ENCODE data around the gene MRAS.
A peak's percentile ranks its signal among the peaks of the same experiment; 100 is the strongest.
"Not testable (repeated sequence)": the region's sequence is repeated elsewhere in the genome, so short reads cannot be mapped to it uniquely, and the experiment has no call there.

The MRAS gene

DNA sequence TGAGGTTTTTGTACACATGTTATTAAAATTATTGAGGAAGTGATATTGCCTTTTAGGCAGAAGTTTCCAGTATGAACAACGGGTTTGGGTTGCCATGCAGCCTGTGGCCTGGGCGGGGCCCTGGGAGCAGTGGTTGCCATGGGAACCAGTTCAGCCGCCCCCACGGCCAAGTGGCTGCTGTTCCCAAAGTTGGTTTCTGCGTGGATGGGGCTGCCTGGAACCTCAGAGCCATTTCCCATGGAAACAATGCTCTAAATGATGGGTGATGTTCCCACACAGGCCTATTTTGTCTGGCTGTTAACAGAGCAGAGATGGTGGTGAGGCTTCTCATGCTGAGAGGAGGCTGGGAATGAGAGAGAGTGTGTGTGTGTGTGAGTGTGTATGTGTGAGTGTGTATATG is 19.5 kb downstream of the MRAS start:
- FAIRE-seq: no peak

GRCh38 chr3:138369151-138369900 is 20.9 kb downstream of the MRAS start:
- no peak for FAIRE-seq

DNA sequence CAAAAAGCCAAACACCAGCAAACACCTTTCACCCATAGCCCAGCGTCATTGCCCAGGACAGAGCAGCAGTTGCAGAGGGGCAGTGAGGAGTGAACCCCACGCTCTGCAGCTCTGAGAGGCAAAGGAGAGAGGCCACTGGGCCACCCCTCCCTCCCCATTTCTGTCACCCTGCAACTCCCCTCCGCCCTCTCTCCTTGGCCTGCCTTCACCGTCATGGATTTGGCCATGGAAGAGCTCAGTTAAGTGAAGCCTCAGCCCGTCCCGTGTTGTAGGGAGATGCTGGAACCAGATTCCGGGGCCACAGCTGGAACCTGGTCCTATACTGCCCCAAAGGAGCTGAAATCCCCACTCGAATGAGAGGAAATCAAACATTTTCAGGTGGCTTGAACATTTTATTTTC is 21.9 kb downstream of the MRAS start:
- no peak for FAIRE-seq

- no peak for FAIRE-seq
Measured at GRCh38 chr3:138371070-138371965, 22.9 kb downstream of the MRAS start.

- no peak for FAIRE-seq
Measured at GRCh38 chr3:138373087-138373735, 24.8 kb downstream of the MRAS start.

DNA sequence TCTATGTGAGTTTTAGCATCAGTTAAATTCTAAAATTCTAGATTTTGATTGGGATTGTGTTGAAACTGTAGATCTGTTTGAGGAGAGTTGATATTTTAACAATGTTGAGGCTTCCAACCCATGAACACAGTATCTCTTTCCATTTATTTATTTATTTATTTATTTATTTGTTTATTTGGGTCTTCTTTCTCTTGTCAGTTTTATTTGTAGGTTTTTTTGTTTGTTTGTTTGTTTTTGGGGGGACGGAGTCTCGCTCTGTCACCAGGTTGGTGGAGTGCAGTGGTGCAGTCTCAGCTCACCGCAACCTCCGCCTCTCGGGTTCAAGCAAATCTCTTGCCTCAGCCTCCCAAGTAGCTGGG is 25.3 kb downstream of the MRAS start:
- no peak for FAIRE-seq

DNA sequence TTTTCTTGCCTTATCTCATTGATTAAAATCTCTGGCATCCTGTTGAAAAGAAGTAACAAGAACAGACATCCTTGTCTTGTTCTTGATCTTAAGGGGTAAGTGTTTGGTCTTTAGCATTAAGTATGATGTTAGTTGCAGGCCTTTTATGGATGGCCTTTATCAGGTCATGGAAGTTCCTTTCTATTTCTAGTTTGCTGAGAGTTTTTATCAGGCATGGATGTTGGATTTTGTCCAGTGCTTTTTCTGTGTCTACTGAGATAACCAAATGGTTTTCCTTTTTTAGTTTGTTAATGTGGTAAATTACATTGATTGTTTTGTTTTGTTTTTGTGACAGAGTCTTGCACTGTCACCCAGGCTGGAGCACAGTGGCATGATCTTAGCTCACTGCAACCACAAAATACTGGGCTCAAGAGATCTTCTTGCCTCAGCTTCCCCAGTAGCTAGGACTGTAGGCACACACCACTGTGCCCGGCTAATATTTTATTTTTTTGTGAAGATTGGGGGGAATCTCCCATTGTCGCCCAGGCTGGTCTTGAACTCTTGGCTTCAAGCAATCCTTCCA is 26.3 kb downstream of the MRAS start:
- no peak for FAIRE-seq

DNA sequence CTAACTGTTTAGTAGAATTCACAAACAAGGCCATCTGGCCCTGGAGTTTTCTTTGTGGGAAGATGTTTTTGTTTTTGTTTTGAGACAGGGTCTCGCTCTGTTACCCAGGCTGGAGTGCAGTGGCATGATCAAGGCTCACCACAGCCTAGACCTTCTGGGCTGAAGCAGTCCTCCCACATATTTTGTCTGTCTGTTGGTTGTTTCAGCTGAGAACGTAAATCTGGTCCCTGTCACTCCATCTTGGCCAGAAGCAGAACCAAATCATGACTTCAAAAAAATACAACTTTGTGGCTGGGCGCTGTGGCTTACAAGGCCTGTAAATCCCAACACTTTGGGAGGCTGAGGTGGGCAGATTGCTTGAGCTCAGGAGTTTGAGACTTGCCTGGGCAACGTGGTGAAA is 27.1 kb downstream of the MRAS start:
- FAIRE-seq: peak; percentile 88

GRCh38 chr3:138376663-138377062 is 28.3 kb downstream of the MRAS start:
- FAIRE-seq: no peak

DNA sequence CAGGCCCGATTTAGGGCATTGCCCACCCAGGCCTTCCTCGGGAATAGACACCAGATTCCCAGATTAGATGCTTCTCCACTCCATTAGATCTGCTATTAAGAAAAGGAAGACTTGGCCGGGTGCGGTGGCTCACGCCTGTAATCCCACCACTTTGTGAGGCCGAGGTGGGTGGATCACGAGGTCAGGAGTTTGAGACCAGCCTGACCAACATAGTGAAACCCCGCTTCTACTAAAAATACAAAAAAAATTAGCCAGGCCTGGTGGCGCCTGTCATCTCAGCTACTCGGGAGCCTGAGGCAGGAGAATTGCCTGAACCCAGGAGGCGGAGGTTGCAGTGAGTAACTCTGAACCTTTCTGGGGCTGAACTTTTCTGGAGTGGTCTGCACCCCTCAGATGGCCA is 28.8 kb downstream of the MRAS start:
- FAIRE-seq: not testable (repeated sequence)

- no peak for FAIRE-seq
Measured at GRCh38 chr3:138377804-138378203, 29.4 kb downstream of the MRAS start.

- FAIRE-seq: no peak
Measured at GRCh38 chr3:138378331-138378730, 30.0 kb downstream of the MRAS start.

GRCh38 chr3:138378990-138379389 is 30.6 kb downstream of the MRAS start:
- FAIRE-seq: no peak

DNA sequence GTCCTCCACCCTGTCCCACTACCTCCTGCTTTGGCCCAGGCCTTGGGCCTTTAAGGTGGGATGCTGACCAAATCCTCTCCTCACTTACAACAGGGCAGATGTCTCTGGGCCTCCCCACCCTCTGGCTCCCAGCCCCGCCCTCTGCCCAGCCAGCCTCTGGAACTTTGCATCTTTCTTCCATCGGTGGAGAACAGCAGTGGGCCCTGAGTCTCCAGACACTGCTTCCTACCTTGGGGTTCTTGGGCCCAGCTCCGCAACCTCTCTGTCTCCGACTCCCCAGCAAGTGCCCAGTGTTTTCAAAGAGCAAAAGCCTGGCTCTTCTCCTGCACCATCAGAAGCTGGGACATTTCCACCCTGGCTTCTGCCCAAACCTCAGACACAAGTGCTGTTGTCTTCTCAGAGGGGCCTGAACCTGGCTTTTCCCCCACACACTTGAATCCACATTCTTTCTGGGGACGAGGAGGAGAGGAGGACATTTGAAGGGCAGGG is 33.1 kb downstream of the MRAS start:
- no peak for FAIRE-seq

GRCh38 chr3:138381950-138382715 is 33.8 kb downstream of the MRAS start:
- FAIRE-seq: no peak

DNA sequence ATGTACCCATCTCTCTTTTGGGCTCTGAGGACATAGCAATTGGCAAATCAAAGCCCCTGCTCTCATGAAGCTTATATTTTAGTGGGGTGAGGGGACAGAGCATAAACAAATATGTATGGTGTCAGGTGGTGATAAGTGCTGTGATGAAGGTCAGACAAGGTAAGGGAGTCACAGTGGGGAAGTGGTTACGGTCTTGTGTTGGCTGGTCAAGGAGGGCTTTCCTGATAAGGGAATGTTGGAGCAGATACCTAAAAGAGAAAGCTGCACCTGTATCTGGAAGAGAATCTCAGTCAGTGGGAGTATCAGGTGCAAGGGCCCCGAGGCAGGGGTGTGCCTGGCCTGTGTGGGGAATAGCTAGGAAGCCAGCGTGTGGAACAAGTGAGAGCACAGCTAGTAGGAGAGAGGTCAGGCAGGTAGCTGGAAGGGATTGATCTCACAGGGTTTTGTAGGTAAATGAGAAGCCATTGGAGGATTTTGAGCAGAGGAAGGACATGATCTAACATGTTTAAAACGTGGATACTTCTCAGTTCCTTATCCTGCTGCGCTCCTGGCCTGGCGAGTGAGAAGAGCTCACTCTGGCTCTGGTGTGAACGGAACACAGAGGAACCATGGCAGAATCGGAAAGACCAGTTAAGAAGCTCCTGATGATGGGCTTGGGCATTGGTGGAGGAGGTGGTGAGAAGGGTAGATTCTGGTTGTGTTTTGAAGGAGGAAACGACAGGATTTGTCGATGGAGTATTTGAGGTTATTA is 35.5 kb downstream of the MRAS start:
- FAIRE-seq: no peak

GRCh38 chr3:138384531-138384930 is 36.2 kb downstream of the MRAS start:
- FAIRE-seq: no peak

DNA sequence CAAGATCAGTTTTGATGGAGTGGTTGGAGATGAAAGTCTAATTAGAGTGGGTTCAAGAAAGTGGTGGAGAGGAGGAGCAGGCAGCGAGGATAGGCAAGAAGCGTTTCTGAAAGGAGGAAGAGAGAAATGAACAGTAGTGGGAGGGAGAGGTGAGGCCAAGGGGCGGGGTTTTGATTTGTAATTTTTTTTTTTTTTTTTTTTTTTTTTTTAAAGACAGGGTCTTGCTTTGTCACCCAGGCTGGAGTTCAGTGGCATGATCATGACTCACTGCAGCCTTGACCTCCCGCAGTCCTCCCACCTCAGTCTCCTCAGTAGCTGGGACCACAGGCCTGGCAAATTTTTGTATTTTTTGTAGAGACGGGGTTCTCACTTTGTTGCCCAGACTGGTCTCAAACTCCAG is 36.6 kb downstream of the MRAS start:
- no peak for FAIRE-seq

DNA sequence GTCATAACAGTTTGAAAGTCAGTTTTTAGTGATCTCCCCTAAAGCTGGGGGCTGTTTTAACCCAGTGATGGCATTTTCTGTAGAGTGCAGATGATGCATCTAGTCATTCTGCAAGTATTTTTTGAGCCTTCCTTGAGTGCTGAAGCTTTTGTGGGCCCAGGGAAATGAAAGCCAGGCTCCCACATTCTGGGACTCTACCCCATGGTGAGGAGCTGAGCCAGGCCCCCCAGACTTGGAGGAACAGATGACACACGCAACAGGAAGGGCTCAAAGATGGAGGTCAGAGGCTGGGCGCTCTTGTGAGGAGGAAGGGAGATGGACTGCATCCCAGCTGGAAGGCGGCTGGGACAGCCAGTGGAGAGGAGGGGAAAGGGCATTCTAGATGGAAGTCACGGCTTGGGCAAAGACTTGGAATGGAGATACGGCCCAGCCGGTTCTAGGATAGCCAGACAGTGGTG is 40.8 kb downstream of the MRAS start:
- FAIRE-seq: no peak

DNA sequence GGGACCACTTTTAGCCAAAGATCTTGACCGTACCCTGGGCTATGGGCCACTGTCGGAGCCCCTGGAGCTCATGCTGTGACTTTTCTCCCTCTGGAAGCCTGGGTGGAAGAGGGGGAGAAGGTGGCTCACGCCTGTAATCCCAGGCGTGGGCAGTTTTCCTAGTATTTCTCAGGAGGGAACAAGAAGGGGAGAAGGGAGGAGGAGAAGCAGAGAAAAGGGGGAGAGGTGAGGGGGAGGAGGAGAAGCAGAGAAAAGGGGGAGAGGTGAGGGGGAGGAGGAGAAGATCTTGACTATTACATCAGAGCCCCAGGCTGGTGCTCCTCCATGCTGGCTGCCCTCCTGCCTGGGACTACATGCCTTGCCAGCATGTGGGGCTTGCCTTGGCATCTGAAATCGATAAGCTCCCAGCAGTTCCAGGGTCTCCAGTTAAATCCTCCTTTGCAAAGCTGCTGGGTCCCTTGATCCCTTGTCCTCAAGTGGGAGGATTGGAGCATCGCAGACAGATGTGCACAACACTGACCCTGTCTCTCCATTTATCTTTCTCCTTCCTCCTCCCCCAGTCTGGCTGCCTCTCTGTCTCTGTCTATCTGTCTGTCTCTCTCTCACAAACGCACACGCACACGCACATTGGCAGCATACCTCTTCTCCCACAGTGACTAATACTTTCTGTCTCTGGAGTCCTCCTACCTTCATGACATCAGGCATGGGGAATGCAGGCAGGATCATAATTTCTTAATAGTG is 41.6 kb downstream of the MRAS start:
- no peak for FAIRE-seq

DNA sequence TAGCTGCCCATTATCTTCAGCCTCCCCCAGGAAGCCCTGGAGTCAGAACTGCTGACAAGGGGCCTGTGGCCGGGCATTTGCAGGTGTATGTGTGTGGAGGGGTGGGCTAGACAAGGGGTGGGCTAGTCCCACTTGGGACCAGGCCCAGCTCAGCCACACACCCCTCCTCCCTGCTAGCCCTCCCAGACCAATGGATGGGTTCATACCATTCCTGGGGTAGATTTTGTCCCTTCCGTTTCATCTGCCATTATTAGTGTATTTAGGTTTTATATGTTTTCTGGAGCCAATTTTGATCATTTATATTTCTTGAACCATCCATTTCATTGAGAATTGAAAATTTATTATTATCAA is 42.2 kb downstream of the MRAS start:
- FAIRE-seq: no peak

Data from endometrium (tissue), 2 donors.